ENCODE measurements around the gene SERPINA12. TPM values are rescaled to one million over a fixed set of nuclear protein-coding genes. Genes with fewer than 3 reads are reported as not detected.
"Not testable (repeated sequence)": the region's sequence is repeated elsewhere in the genome, so short reads cannot be mapped to it uniquely, and the experiment has no call there.

Gene SERPINA12
- total and polyA plus RNA-seq, 12 donors = not detected

DNA sequence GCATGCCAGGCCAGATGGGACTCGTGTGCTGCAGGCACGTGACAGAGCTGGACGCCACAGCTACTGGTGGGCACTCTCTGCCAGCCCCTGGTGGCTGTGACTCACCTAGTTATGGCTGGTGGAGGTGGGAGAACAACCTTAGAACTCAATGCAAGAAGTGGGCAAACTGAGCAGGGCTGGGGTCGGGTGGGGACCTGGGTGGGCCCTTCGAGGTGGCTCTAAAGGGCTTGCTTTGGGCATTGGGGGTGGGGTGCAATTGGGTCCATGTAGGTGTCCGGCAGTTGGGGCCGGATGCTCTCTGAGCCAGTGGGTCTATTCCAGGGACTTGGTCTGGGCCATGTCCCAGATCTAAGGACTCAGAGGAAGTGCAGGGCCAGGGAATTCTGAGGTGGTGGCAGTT is 5.1 kb upstream of the SERPINA12 start:
- WGBS, 2 donors = 61 to 68% methylated on average over 7 of the region's 7 CpGs
- ATAC-seq (no peak), DNase-seq (no peak)
- no peaks in the 10 kb centered on the region for H3K4me1 ChIP-seq
- no peak overlapping the region for H3K4me3 ChIP-seq
- H3K36me3 ChIP-seq = no peaks in the 10 kb centered on the region
- peaks cover 0 to 37% (median 11%) of the 10 kb centered on the region in 7 donors for H3K27me3 ChIP-seq
- H3K27ac ChIP-seq = no peak overlapping the region
- intact Hi-C loops (cut with DNase I) = no loop called here
- H3K9me3 ChIP-seq = no peaks in the 10 kb centered on the region
- no peak for TF ChIP-seq CTCF (IDR thresholded peaks at IDR 0.05)

DNA sequence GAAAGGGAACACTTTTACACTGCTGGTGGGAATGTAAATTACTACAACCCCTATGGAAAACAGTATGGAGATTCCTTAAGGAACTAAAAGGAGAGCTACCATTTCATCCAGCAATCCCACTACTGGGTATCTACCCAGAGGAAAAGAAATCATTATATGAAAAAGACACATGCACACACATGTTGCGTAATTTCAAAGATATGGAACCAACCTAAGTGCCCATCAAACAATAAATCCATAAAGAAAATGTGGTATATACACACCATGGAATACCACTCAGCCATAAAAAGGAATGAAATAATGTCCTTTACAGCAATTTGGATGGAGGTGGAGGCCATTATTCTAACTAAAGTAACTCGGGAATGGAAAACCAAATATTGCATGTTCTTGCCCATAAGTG is 1.2 kb upstream of the SERPINA12 start:
- H3K4me1 ChIP-seq; DNase-seq; H3K27ac ChIP-seq; H3K36me3 ChIP-seq; ATAC-seq; H3K4me3 ChIP-seq; H3K9me3 ChIP-seq; intact Hi-C loops (cut with DNase I): not testable (repeated sequence)
- 66 to 72% methylated on average over 2 of the region's 2 CpGs for WGBS, 2 donors
- H3K27me3 ChIP-seq = peaks cover 0 to 34% (median 16%) of the 10 kb centered on the region in 7 donors

DNA sequence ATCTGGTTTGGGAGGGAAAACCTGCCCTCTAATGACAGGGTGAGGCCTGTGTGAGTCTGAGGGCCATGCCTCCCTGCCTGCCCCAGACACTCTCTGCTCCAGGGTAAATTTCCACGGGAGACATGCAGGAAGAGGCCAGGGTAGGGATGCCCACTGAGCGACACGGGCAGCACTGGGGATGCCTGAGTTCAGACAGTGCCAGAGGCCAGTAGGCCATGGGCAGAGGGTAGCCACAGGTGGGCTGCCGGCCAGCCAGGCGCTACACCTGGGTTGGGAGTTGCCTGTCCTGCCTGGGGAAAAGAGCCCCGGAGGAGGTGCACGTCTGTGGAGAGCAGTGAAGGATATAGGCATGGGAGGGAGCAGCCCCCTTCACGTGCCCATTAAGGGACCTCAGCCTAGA is 3.6 kb downstream of the SERPINA12 start:
- no peaks in the 10 kb centered on the region for H3K9me3 ChIP-seq
- intact Hi-C loops (cut with DNase I) = no loop called here

GRCh38 chr14:94505206-94505605 is 4.1 kb downstream of the SERPINA12 start:
- Histone ChIP-seq H3K9me3 (no peaks in the 10 kb centered on the region), H3K4me1 (no peaks in the 10 kb centered on the region), H3K4me3 (no peak overlapping the region), H3K27ac (no peak overlapping the region), H3K27me3 (peaks cover 0 to 33% (median 8%) of the 10 kb centered on the region in 7 donors), H3K36me3 (no peaks in the 10 kb centered on the region)
- WGBS, 2 donors = 86 to 88% methylated on average over 4 of the region's 4 CpGs
- ATAC-seq (no peak), DNase-seq (no peak)
- intact Hi-C loops (cut with DNase I) = no loop called here
- no peak for TF ChIP-seq CTCF (IDR thresholded peaks at IDR 0.05)

More for the DNA sequence above, 3.6 kb downstream of the SERPINA12 start:
- no peak for DNase-seq
- WGBS, 2 donors = 82 to 84% methylated on average over 8 of the region's 8 CpGs
- Histone ChIP-seq H3K4me1 (no peaks in the 10 kb centered on the region), H3K4me3 (no peak overlapping the region), H3K36me3 (no peaks in the 10 kb centered on the region), H3K27me3 (peaks cover 0 to 28% (median 12%) of the 10 kb centered on the region in 7 donors), H3K27ac (no peak overlapping the region)
- no peak for TF ChIP-seq CTCF (IDR thresholded peaks at IDR 0.05)
- ATAC-seq = no peak

GRCh38 chr14:94501588-94502516 is 7.4 kb downstream of the SERPINA12 start:
- ATAC-seq (no peak), DNase-seq (no peak)
- Histone ChIP-seq H3K27ac (no peak overlapping the region), H3K4me1 (no peaks in the 10 kb centered on the region), H3K4me3 (no peak overlapping the region), H3K27me3 (peaks cover 0 to 40% (median 12%) of the 10 kb centered on the region in 7 donors), H3K36me3 (no peaks in the 10 kb centered on the region), H3K9me3 (no peaks in the 10 kb centered on the region)
- 61 to 69% methylated on average over 15 to 16 of the region's 16 CpGs for WGBS, 2 donors
- intact Hi-C loops (cut with DNase I) = no loop called here
- no peak for TF ChIP-seq CTCF (IDR thresholded peaks at IDR 0.05)

Measured in heart right ventricle (tissue), 16 donors.